ENCODE results near the gene MAP4. TPM values are rescaled to one million over a fixed set of nuclear protein-coding genes. Genes with fewer than 3 reads are reported as not detected.

MAP4 gene
- total and polyA plus RNA-seq, 2 of the 13 experiments (the other 11 are each of a cell fraction or from before 2014, with no cell fraction given): 33.1 to 38.7 TPM

DNA sequence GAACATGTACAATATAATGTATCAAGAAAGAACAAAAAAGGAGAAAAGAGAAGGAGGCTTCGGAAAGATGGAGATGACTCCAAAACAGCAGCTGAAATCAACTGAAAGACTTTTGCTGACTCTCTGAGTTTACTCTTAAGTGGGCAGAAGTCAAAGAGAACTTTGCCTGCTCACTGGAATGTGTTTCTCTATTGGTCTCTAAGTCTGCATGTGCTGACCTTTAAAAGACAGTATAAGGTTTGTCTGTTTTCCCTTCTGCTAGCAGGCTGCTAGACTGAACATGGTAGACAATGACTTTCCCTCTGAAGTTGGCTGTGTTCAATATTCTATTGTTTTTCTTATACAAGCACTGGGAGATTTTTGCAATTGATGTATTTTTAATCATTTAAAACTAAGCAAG, 7.2 kb upstream of the MAP4 start (continued):
- TF ChIP-seq ZNF878 (CRISPR knock-in tag; IDR thresholded peaks at IDR 0.05) (no peak), RBM39 (IDR thresholded peaks at IDR 0.05; ENCODE audit: low read depth, low read length, poor library complexity, severe bottlenecking) (no peak), PLRG1 (conservative IDR thresholded peaks at IDR 0.05) (no peak), HNF1B (CRISPR knock-in tag; IDR thresholded peaks at IDR 0.05) (no peak), ZNF576 (CRISPR knock-in tag; IDR thresholded peaks at IDR 0.05) (no peak), SAP130 (CRISPR knock-in tag; IDR thresholded peaks at IDR 0.05; ENCODE audit: low read depth) (peak; percentile 33; the same call in 1 of the 2 replicates), SMARCC2 (IDR thresholded peaks at IDR 0.05) (no peak), TOE1 (CRISPR knock-in tag; IDR thresholded peaks at IDR 0.05) (no peak), NR1H2 (CRISPR knock-in tag; IDR thresholded peaks at IDR 0.05; ENCODE audit: borderline replicate concordance, low read depth) (no peak), PAXIP1 (CRISPR knock-in tag; conservative IDR thresholded peaks at IDR 0.05) (peak; percentile 41), NONO (IDR thresholded peaks at IDR 0.05) (no peak), NONO (CRISPR knock-in tag; conservative IDR thresholded peaks at IDR 0.05) (no peak), ZNF460 (CRISPR knock-in tag; IDR thresholded peaks at IDR 0.05; ENCODE audit: borderline replicate concordance) (no peak), ZC3H13 (CRISPR knock-in tag; IDR thresholded peaks at IDR 0.05) (no peak), NCOA2 (CRISPR knock-in tag; IDR thresholded peaks at IDR 0.05) (no peak), MAFF (IDR thresholded peaks at IDR 0.05; ENCODE audit: low read depth, low read length) (peak; percentile 54), HMG20A (CRISPR knock-in tag; IDR thresholded peaks at IDR 0.05; ENCODE audit: borderline replicate concordance) (no peak), HNF4A (CRISPR knock-in tag; IDR thresholded peaks at IDR 0.05) (0 out of 2 replicates have a peak, but pooled peaks have one; percentile 14)
- TF ChIP-seq, protein P1, sequence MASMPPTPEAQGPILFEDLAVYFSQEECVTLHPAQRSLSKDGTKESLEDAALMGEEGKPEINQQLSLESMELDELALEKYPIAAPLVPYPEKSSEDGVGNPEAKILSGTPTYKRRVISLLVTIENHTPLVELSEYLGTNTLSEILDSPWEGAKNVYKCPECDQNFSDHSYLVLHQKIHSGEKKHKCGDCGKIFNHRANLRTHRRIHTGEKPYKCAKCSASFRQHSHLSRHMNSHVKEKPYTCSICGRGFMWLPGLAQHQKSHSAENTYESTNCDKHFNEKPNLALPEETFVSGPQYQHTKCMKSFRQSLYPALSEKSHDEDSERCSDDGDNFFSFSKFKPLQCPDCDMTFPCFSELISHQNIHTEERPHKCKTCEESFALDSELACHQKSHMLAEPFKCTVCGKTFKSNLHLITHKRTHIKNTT (CRISPR knock-in tag; IDR thresholded peaks at IDR 0.05): no peak
- TF ChIP-seq, protein P2, sequence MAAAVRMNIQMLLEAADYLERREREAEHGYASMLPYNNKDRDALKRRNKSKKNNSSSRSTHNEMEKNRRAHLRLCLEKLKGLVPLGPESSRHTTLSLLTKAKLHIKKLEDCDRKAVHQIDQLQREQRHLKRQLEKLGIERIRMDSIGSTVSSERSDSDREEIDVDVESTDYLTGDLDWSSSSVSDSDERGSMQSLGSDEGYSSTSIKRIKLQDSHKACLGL (CRISPR knock-in tag; IDR thresholded peaks at IDR 0.05): no peak
- TF ChIP-seq, protein P3, sequence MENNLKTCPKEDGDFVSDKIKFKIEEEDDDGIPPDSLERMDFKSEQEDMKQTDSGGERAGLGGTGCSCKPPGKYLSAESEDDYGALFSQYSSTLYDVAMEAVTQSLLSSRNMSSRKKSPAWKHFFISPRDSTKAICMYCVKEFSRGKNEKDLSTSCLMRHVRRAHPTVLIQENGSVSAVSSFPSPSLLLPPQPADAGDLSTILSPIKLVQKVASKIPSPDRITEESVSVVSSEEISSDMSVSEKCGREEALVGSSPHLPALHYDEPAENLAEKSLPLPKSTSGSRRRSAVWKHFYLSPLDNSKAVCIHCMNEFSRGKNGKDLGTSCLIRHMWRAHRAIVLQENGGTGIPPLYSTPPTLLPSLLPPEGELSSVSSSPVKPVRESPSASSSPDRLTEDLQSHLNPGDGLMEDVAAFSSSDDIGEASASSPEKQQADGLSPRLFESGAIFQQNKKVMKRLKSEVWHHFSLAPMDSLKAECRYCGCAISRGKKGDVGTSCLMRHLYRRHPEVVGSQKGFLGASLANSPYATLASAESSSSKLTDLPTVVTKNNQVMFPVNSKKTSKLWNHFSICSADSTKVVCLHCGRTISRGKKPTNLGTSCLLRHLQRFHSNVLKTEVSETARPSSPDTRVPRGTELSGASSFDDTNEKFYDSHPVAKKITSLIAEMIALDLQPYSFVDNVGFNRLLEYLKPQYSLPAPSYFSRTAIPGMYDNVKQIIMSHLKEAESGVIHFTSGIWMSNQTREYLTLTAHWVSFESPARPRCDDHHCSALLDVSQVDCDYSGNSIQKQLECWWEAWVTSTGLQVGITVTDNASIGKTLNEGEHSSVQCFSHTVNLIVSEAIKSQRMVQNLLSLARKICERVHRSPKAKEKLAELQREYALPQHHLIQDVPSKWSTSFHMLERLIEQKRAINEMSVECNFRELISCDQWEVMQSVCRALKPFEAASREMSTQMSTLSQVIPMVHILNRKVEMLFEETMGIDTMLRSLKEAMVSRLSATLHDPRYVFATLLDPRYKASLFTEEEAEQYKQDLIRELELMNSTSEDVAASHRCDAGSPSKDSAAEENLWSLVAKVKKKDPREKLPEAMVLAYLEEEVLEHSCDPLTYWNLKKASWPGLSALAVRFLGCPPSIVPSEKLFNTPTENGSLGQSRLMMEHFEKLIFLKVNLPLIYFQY (CRISPR knock-in tag; IDR thresholded peaks at IDR 0.05; ENCODE audit: borderline replicate concordance): no peak
